Fibroblast of skin of abdomen (primary cell): Measurements from ENCODE around the gene NME3.
A peak's percentile ranks its signal among the peaks of the same experiment; 100 is the strongest.

Experiments used
- DNase-seq: peaks from one replicate; pipeline ENCODE4 v3.0.0-alpha.2; 2013

The NME3 gene

DNA sequence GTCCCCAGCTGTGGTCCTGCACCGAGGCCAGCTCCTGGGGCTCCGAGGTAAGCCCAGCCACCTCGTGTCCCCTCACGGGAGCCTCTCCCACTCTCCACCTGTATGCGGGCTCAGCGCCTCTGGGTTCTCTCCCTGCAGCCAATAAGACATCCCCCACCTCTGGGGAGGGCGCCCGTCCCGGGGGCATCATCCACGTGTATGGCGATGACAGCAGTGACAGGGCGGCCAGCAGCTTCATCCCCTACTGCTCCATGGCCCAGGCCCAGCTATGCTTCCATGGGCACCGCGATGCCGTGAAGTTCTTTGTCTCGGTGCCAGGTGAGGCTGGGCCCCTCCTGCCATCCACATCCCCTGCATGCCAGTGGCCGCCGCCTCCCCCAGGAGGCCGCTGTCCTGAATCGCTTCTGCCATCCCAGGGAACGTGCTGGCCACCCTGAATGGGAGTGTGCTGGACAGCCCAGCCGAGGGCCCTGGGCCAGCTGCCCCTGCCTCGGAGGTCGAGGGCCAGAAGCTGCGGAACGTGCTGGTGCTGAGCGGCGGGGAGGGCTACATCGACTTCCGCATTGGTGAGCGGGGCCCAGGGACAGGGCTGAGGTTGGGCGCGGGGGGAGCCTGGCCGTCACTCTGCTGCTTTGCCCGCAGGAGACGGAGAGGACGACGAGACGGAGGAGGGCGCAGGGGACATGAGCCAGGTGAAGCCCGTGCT, 3.1 kb downstream of the NME3 start:
- DNase-seq, result no peak

DNA sequence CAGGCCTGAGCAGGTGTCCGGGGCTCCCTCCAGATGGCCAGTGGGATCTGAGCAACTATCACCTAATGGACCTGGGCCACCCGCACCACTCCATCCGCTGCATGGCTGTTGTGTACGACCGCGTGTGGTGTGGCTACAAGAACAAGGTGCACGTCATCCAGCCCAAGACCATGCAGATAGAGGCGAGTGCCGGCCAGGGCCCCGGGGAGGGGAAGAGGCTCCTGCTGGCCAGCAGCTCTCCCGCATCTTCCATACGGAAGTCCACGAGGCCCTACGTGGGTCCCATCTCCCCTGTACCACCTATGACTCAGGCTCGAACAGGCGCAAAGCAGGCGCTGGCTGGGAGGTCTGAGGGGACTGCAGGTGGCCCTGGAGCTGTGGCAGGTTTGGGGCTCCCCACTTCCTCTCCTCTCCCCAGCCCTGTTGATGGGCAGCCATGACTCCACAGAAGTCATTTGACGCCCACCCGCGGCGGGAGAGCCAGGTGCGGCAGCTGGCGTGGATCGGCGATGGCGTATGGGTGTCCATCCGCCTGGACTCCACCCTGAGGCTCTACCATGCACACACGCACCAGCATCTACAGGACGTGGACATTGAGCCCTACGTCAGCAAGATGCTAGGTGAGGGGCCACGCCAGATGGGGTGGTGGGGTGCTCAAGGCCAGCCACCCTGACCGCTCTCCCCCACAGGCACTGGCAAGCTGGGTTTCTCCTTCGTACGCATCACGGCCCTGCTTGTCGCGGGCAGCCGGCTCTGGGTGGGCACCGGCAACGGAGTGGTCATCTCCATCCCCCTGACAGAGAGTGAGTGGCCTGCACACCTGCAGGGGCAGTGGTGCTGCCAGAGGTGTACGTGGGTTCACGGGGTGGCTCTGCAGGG, 4.0 kb downstream of the NME3 start:
- DNase-seq, result no peak

DNA sequence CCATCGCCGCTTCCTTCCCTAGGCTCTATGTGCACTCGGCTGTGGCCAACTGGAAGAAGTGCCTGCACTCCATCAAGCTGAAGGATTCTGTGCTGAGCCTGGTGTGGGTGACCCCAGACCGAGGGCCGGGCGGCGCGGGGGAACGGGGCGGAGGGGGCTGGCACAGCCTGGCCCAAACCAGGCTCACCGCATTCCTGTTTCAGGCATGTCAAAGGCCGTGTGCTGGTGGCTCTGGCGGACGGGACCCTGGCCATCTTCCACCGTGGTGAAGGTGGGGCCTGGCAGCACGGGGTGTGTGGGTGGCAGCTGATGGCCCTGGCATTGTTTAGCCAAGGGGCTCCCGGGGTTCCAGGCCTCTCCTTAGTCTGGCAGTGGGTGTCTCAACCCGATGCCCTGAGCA, 4.6 kb downstream of the NME3 start:
- no peak for DNase-seq

GRCh38 chr16:1766231-1766630, 5.1 kb downstream of the NME3 start:
- no peak for DNase-seq

- no peak for DNase-seq
Observed at GRCh38 chr16:1765826-1766225, 5.5 kb downstream of the NME3 start.

DNA sequence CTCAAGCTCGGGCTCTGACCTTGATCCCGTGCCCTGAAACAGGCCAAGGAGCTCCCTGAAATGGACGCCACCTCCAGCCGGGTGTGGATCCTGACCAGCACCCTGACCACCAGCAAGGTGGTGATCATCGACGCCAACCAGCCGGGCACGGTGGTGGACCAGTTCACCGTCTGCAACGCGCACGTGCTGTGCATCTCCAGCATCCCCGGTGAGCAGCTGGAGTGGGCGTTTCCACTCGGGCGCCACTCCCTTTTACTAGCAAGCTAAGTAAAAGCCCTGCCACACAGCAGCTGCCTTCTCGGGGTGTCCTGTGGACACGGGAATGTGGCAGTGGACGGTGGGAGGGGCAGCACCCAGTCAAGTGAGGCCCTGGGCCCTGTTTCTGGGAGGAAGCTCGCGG, 6.4 kb downstream of the NME3 start:
- DNase-seq, result no peak

- peak; percentile 29 for DNase-seq
Observed at GRCh38 chr16:1763521-1764511, 7.5 kb downstream of the NME3 start.

DNA sequence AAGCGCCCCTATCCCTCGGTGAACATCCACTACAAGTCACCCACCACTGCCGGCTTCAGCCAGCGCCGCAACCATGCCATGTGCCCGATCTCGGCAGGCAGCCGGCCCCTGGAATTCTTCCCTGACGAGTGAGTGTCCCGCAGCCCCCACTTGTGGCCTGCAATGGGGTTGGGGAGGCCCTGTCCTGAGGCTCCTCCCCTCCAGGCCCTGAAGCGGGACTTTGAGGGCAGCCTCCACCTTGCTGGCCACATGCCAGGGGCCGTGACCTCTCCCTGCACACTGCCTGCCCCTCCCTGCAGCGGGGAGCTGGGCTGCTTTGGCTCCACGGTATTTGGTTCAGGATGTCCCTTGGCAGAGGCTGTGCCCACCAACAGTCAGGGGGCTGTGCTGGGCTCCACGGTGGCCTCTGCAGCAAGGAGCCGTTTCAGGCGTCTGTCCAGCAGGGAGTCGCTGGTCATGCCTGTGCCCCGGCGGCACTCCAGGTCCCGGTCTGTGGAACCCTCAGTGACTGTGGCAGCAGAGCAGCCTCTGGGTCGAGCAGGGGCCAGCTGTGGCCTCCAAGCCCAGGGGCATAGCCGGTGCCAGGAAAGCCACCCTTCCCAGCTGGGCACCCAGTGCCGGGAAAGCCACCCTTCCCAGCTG, 8.3 kb downstream of the NME3 start:
- DNase-seq, result no peak

GRCh38 chr16:1762196-1762878, 9.0 kb downstream of the NME3 start:
- DNase-seq, result no peak

DNA sequence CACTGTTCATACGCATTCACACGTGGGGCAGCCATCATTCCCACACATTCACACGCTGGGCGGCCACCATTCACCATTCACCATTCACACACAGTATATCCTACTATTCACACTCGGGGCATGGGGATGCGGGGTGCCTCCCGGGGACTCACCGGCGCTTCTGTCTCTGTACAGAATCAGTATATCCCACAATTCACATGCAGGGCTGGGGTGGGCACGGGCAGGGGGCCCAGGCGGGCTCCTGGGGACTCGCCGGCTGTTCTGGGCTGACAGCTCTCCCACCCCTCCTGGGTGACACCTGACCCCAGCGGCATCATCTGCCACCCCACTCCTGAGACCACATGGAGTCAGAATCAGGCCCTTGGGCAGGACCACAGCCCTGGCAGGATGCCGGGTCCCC, 9.6 kb downstream of the NME3 start:
- no peak for DNase-seq

DNA sequence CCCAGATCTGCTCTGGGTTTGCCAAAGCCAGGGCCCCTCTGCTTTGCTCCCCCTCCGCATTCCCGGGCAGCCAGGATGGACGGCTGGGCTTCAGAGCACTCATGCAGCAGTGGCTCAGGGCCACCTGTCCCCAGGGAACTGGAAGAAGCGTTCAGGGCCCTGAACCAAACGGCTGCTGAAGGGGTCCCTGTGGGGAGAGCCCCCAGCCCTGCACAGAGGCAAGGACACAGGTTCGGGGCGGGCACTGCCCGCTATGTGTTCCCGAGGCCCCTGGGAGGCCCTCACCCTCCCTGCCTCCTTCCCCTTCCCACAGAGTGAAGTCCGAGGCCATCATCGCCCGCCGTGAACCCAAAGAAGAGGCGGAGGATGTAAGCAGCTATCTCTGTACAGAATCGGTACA, 10.4 kb downstream of the NME3 start:
- DNase-seq, result no peak

- DNase-seq, result no peak
Observed at GRCh38 chr16:1759511-1759910, 11.8 kb downstream of the NME3 start.

DNA sequence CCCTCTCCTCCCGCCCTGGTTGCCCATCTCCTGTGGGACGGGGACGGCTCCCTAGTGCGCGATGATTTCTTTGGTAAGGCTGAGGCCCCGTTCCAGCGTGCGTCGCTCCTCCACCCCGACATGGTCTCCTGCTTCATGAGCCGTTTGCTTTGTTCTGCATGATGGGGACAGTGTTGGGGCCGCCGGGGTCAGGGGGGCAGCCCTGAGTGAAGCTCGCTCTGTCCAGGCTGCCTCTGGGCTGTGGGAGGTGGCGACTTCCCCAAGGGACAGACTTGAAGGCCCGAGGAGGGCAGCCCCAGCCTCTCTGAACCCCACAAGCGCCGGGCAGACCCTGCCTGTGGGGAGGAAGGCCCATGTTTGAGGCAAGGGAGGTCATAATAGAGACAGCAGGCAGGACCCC, 12.4 kb downstream of the NME3 start:
- no peak for DNase-seq

DNA sequence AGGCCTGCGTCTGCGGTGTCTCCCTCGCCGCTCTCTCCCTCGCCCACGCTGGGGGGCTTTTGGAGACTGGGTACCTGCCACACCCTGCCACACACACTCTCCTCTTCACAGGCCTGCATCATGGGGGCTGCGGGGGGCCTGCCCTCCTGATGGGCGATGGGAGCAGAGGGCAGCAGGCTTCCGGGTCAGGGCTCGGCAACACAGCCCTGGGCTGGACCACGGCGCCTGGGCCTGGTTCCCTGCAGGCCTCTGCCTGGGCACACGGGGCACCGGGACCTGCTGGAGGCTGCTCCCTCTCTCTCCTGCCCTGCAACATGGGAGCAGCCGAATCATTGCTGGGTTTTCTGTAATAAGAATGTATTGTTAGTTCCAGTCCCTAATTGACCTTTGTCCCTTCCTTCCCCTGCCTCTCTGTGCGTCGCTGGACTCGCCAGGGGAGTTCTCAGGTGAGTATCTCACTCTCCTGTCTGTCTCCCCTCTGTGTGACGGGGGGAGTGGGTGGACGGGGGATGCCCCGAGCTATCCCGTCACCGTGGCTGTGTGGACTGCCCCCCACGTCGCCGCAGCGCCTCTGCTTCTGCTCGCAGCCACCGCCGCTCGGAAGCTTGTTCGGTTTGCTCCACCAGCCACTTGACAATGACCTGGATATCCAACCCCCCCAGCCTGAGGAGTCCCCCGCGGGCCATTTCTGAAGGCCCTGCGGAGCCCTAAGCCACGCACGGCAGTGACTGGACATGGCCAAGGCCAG, 13.5 kb downstream of the NME3 start:
- DNase-seq, result no peak

DNA sequence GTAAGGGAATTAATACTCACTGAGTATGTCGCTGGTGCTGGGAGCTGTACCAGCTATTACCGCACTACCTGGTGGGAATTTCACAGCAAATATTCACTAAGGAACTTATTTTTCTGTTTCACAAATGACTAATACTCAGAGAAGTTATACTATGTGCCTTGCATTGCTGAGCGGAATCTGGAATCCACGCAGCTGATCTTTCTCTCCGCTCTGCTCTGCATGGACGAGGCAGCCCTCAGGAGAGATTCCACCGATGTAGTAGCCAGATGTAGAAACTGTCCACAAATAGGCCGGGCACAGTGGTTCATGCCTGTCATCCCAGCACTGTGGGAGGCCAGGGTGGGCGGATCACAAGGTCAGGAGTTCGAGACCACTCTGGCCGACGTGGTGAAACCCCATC, 17.1 kb downstream of the NME3 start:
- no peak for DNase-seq

DNA sequence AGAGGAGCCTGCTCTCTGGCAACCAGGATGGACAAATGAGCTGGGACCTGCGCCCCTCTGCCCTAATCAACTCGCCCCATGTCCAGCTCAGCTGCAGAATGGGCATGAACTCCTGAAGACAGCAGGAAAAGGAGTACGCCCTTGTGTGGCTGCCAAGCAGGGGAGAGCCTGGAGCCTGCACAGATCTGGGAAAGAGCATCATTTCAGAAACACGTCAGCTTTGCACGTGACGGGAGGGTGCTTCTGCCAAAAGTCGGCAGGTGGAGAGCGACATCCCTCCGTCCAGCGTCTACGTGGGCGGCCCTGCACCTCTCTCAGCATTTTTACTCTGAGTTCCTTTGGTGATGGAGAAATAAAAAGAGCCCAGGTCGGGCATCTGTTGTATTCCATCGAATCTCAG, 18.5 kb downstream of the NME3 start:
- no peak for DNase-seq

DNA sequence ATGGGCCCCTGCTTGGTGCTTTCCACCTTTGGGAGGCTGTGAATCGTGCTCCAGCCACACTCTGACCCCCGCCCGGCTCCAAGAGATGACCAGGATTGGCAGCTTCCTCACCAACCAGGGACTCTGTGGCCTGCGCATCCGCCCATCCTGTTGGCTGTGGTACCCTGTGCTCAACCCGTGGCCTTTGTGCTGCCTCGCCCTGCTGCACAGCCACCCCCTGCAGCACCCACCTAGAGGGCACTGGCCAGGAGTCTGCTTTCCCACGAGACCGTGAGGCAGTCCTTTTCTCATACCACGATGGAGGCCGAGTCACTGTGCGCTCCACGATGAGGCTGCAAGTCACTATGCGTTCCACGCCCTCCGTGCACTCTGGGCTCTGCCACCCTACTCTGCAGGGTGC, 19.4 kb downstream of the NME3 start:
- DNase-seq, result no peak

DNA sequence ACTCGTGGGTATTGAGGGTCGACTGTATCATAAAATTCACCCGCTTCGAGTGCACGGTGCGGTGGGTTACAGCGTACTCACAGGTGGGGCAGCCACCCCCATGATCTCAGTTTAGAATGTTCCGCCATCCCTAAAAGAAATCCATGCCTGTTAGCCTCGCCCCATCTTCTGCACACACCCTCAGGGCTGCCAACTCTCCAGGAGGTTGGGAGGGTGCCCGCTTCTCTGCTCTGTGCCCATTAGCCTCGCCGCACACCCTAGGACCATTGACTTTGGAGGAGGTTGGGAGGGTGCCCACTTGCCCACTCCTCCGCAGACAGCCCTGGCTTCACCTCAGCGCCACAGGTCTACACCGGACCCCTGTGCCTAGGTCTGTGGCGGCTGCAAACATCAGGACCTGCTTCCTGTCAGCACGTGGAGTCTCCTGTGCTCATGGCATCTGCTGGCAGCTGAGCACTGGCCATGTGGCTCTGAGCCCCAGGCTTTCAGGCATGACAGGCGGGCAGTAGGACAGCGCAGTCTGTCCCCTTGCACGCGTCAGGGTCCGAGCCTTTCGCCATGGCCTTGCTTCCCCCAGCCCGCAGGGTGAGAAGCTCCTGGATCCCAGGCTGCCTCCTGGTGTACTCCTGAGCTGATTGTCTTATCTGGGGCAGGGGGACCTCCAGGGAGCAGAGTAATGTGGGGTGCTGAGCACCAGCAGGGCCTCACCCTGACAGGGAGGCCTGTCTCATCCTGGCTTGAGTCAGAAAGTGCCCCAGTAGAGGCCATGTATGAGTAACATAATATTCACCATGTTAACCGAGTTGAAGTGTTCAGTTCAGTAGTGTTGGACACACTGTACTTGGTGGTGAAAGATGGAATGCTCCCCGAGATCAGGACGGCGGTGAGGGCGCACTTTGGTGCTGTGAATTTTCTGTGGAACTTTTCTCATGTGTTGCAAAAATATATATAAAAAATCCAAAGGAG, 21.9 kb downstream of the NME3 start:
- no peak for DNase-seq

- DNase-seq, result no peak
Observed at GRCh38 chr16:1747934-1748333, 23.4 kb downstream of the NME3 start.

DNA sequence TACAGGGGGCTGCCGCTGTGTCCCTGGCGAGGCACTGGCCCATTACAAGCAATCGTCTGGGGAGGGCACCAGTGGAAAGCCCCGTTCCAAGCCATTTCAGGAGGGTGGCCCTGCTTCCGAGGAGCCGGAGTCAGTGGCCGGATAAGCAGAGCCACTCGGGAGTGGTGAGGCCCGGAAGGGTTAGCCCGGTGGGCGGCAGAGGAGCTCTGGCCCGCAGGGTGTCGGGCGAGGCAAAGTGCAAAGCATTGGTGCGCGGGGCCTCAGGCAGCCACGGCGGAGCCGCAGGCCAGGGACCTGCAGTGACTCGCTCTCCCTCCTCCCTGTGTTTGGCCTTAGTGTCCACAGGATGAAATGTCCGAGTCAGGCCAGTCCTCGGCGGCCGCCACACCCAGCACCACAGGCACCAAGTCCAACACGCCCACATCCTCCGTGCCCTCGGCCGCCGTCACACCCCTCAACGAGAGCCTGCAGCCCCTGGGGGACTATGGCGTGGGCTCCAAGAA, 24.6 kb downstream of the NME3 start:
- DNase-seq, result no peak
